Tibial nerve (tissue), 4 donors: ENCODE measurements around the gene HOMER2. TPM values are rescaled to one million over a fixed set of nuclear protein-coding genes. Genes with fewer than 3 reads are reported as not detected.

Experiments used
- DNase-seq, 2 donors: peaks; one replicate each; pipeline ENCODE4 v3.0.0-alpha.2; 2019; ENCODE audit warnings: low spot score in 2 of 2
- H3K27ac ChIP-seq, 4 donors: fragments of 200-600 bp; sonication (generic) in 3 of 4; one replicate each; pipeline ENCODE4 v1.5.1; 2017 to 2019; ENCODE audit warnings: mild to moderate bottlenecking in 1 of 4
- H3K27me3 ChIP-seq, 2 donors: fragments of 200-600 bp; sonication (generic) in 1 of 2; one replicate each; pipeline versions ENCODE4 v1.5.1 to v1.6.0; 2017 to 2019
- H3K36me3 ChIP-seq, 3 donors: fragments of 200-600 bp; sonication (generic); one replicate each; pipeline ENCODE4 v1.5.1; 2018 to 2019
- H3K4me1 ChIP-seq, 4 donors: fragments of 200-600 bp; sonication (generic) in 3 of 4; one replicate each; pipeline ENCODE4 v1.5.1; 2017 to 2019
- H3K4me3 ChIP-seq, 4 donors: fragments of 200-600 bp; sonication (generic) in 3 of 4; one replicate each; pipeline ENCODE4 v1.5.1; 2017 to 2019; ENCODE audit warnings: mild to moderate bottlenecking in 1 of 4, moderate library complexity in 1 of 4
- H3K9me3 ChIP-seq, 4 donors: fragments of 200-600 bp; sonication (generic) in 3 of 4; one replicate each; pipeline ENCODE4 v1.5.1; 2017 to 2019
- CTCF ChIP-seq, 5 experiments: fragments of 200-600 bp in 3 of 5; fragments of 450-650 bp in 2 of 5; sonication (generic) in 3 of 5; IDR thresholded peaks; one replicate each; pipeline ENCODE4 v1.5.1; 2016 to 2019; ENCODE audit warnings: antibody characterized with exemption in 5 of 5, mild to moderate bottlenecking in 3 of 5, moderate library complexity in 2 of 5
- EP300 ChIP-seq, 2 donors: sonication (generic); formaldehyde crosslinking; IDR thresholded peaks; one replicate each; pipeline ENCODE4 v1.6.1; 2017; ENCODE audit warnings: antibody characterized with exemption in 2 of 2, mild to moderate bottlenecking in 1 of 2
- POLR2A ChIP-seq, 2 donors: fragments of 450-650 bp; IDR thresholded peaks; one replicate each; pipeline ENCODE4 v1.6.1; 2017; ENCODE audit warnings: antibody characterized with exemption in 2 of 2, mild to moderate bottlenecking in 2 of 2, moderate library complexity in 2 of 2
- WGBS, 2 donors: methylation state at CpG; one replicate each; pipeline ENCODE4 v1.1.5; 2018; 5-methylcytosine and 5-hydroxymethylcytosine counted together
- total RNA-seq, 4 donors: library from RNA; depleted of rRNA; stranded (reverse); fragments of >200 nt; gene quantifications; one replicate each; pipeline ENCODE4 v1.1.0, GENCODE V29; 2016

HOMER2 gene
- total RNA-seq, 4 donors from 2014 or later: 25.5 to 950 (median 39.0) TPM

GRCh38 chr15:82812994-82813393 lies 139.5 kb downstream of the HOMER2 start:
- WGBS, 2 donors: 79 to 83% methylated on average over 4 of the region's 4 CpGs
- no peak overlapping the region for H3K4me3 ChIP-seq
- H3K27me3 ChIP-seq: no peaks in the 10 kb centered on the region
- no peak overlapping the region for H3K27ac ChIP-seq
- no peaks in the 10 kb centered on the region for H3K9me3 ChIP-seq
- peaks cover 3 to 44% (median 10%) of the 10 kb centered on the region in 3 donors for H3K36me3 ChIP-seq
- no peak for DNase-seq
- TF ChIP-seq CTCF (IDR thresholded peaks at IDR 0.05) (no peak), POLR2A (IDR thresholded peaks at IDR 0.05) (no peak), EP300 (IDR thresholded peaks at IDR 0.05) (no peak)
- H3K4me1 ChIP-seq: peaks cover 0 to 36% (median 16%) of the 10 kb centered on the region in 4 donors

GRCh38 chr15:82810890-82811426 lies 141.6 kb downstream of the HOMER2 start:
- 3 to 4% methylated on average over 6 of the region's 6 CpGs for WGBS, 2 donors
- Histone ChIP-seq H3K27ac (peak overlapping the region; percentile 96 to 100 (median 98)), H3K36me3 (peaks cover 0 to 23% (median 3%) of the 10 kb centered on the region in 3 donors), H3K4me3 (peak overlapping the region; percentile 47 to 90 (median 86)), H3K4me1 (peaks cover 0 to 36% (median 16%) of the 10 kb centered on the region in 4 donors), H3K9me3 (no peaks in the 10 kb centered on the region), H3K27me3 (no peaks in the 10 kb centered on the region)
- no peak for DNase-seq
- TF ChIP-seq POLR2A (IDR thresholded peaks at IDR 0.05): no peak

- H3K4me1 ChIP-seq: peaks cover 0 to 36% (median 16%) of the 10 kb centered on the region in 4 donors
- peaks cover 0 to 17% (median 2%) of the 10 kb centered on the region in 3 donors for H3K36me3 ChIP-seq
- no peaks in the 10 kb centered on the region for H3K27me3 ChIP-seq
- peak in 1 of 5 experiments; percentile 3 for TF ChIP-seq CTCF (IDR thresholded peaks at IDR 0.05)
- no peak for TF ChIP-seq POLR2A (IDR thresholded peaks at IDR 0.05)
- TF ChIP-seq EP300 (IDR thresholded peaks at IDR 0.05): no peak
- no peaks in the 10 kb centered on the region for H3K9me3 ChIP-seq
- no peak for DNase-seq
- peak overlapping the region; percentile 47 to 90 (median 86) for H3K4me3 ChIP-seq
- H3K27ac ChIP-seq: peak overlapping the region; percentile 96 to 100 (median 98)
- WGBS, 2 donors: 0 to 1% methylated on average over 31 to 53 of the region's 81 CpGs
Measured at GRCh38 chr15:82810061-82810889, 142.2 kb downstream of the HOMER2 start.

GRCh38 chr15:82809308-82810060 lies 143.0 kb downstream of the HOMER2 start, which contains the start of gene WHAMM:
Gene WHAMM, plus strand, starts transcription at chr15:82809628. Its CDS starts 99 bp downstream, at chr15:82809727.
- 0% methylated on average over 15 to 62 of the region's 67 CpGs for WGBS, 2 donors
- Histone ChIP-seq H3K4me1 (peaks cover 0 to 36% (median 16%) of the 10 kb centered on the region in 4 donors), H3K9me3 (no peaks in the 10 kb centered on the region), H3K36me3 (peaks cover 0 to 9% (median 0%) of the 10 kb centered on the region in 3 donors), H3K27ac (peak within 1 kb of the TSS; percentile 96 to 100 (median 98)), H3K4me3 (peak within 1 kb of the TSS; percentile 82 to 90 (median 90)), H3K27me3 (no peaks in the 10 kb centered on the region)
- peak; percentile 99 to 100 for DNase-seq
- peak in 4 of 5 experiments; percentile 12 to 54 (median 24) for TF ChIP-seq CTCF (IDR thresholded peaks at IDR 0.05)
- TF ChIP-seq POLR2A (IDR thresholded peaks at IDR 0.05): peak; percentile 91 to 97
- TF ChIP-seq EP300 (IDR thresholded peaks at IDR 0.05): peak; percentile 73 to 99

GRCh38 chr15:82808634-82809041 lies 143.9 kb downstream of the HOMER2 start:
- Histone ChIP-seq H3K36me3 (peaks cover 0 to under 1% (median 0%) of the 10 kb centered on the region in 3 donors), H3K9me3 (no peaks in the 10 kb centered on the region), H3K4me1 (peaks cover 0 to 36% (median 16%) of the 10 kb centered on the region in 4 donors), H3K4me3 (peak overlapping the region in 2 of 4 donors; percentile 89 to 90), H3K27me3 (no peaks in the 10 kb centered on the region), H3K27ac (peak overlapping the region; percentile 96 to 100 (median 98))
- no peak for DNase-seq
- TF ChIP-seq POLR2A (IDR thresholded peaks at IDR 0.05) (no peak), CTCF (IDR thresholded peaks at IDR 0.05) (no peak), EP300 (IDR thresholded peaks at IDR 0.05) (no peak)
- 77 to 85% methylated on average over 9 of the region's 9 CpGs for WGBS, 2 donors
